ENCODE measurements around the gene LTBP2. TPM values are rescaled to one million over a fixed set of nuclear protein-coding genes. Genes with fewer than 3 reads are reported as not detected.

The LTBP2 gene
- total and polyA plus RNA-seq, 2 of the 8 experiments (the other 6 are each of a cell fraction or from before 2014, with no cell fraction given), result 0.48 to 0.89 TPM

GRCh38 chr14:74558655-74559054, 53.4 kb downstream of the LTBP2 start:
- no peak overlapping the region for H4K5ac ChIP-seq (ENCODE audit: insufficient read length, low read depth, low read length)
- H2BK12ac ChIP-seq (ENCODE audit: low read depth, low read length), result no peak overlapping the region
- no peak overlapping the region for H3K14ac ChIP-seq (ENCODE audit: insufficient read length)
- H3K9me3 ChIP-seq (ENCODE audit: insufficient read depth in 2 of 2, low read depth in 1 of 2, low read length in 1 of 2), result no peaks in the 10 kb centered on the region
- no peak overlapping the region for H4K8ac ChIP-seq (ENCODE audit: extremely low read depth, insufficient read depth, low read length)
- no peak overlapping the region for H3K18ac ChIP-seq (ENCODE audit: extremely low read depth, low read length)
- H3K4me3 ChIP-seq (ENCODE audit: extremely low read depth in 1 of 4, insufficient read depth in 2 of 4, low read depth in 3 of 4, low read length in 4 of 4), result no peak overlapping the region
- FAIRE-seq (no peak), DNase-seq (ENCODE audit: low read depth in 1 of 2, low spot score in 2 of 2) (no peak)
- no peak overlapping the region for H2BK120ac ChIP-seq (replicated peaks; ENCODE audit: low read depth, low read length)
- WGBS, 2 experiments (ENCODE audit: extremely low coverage in 1 of 2, insufficient coverage in 1 of 2, insufficient read length in 1 of 2, insufficient replicate concordance in 2 of 2, low coverage in 1 of 2, low lambda C conversion rate in 2 of 2, missing lambda C conversion rate in 1 of 2), result 85% methylated on average over 1 of the region's 1 CpG; no CpG with 5 or more reads in 1 of the 2 experiments
- H3K79me1 ChIP-seq (ENCODE audit: low read depth, low read length), result no peaks in the 10 kb centered on the region
- no peak overlapping the region for H3K9ac ChIP-seq (replicated peaks in 1 of 4; ENCODE audit: extremely low read depth in 1 of 4, low read depth in 3 of 4, low read length in 3 of 4)
- H2AK5ac ChIP-seq (ENCODE audit: low read depth, low read length), result no peak overlapping the region
- H2BK20ac ChIP-seq (ENCODE audit: low read length), result no peak overlapping the region
- H3K56ac ChIP-seq (replicated peaks; ENCODE audit: insufficient read length, low read depth, low read length), result no peak overlapping the region
- H2BK15ac ChIP-seq (ENCODE audit: low read length), result no peak overlapping the region
- no peaks in the 10 kb centered on the region for H3K27me3 ChIP-seq (replicated peaks in 1 of 4; ENCODE audit: control insufficient read depth in 3 of 4, extremely low read depth in 1 of 4, insufficient read depth in 3 of 4, low read length in 3 of 4)
- ChIA-PET POLR2A (ENCODE audit: partially characterized antibody) (interaction anchor here (0.6 kb wide), 1 partner anchor 707 kb away, joined by 3 read pairs; the partner anchor contains the start of gene PTGR2), CTCF (ENCODE audit: partially characterized antibody) (interaction anchor here (1.3 to 2.6 kb wide), 4 partner anchors 12 to 52 kb away, joined by 5 to 9 read pairs (median 6); no protein-coding TSS in a partner anchor)
- TF ChIP-seq POU5F1 (IDR thresholded peaks at IDR 0.05; ENCODE audit: low read depth, low read length), result no peak
- no peak overlapping the region for H3K27ac ChIP-seq (ENCODE audit: low read depth, low read length)
- H4K91ac ChIP-seq (replicated peaks; ENCODE audit: insufficient read length, low read length), result no peak overlapping the region
- H4K20me1 ChIP-seq (replicated peaks in 1 of 2; ENCODE audit: control insufficient read depth in 1 of 2, insufficient read depth in 2 of 2, low read length in 2 of 2), result no peaks in the 10 kb centered on the region
- H3K23ac ChIP-seq (ENCODE audit: insufficient read length), result no peak overlapping the region
- no peak overlapping the region for H3K4ac ChIP-seq (replicated peaks; ENCODE audit: insufficient read length, low read depth, low read length)
- no peaks in the 10 kb centered on the region for H3K36me3 ChIP-seq (ENCODE audit: control insufficient read depth in 2 of 4, insufficient read depth in 4 of 4, low read length in 3 of 4)
- peaks cover 0 to 5% (median 1%) of the 10 kb centered on the region in 4 experiments; a peak in 4 of 7 replicates for H3K4me1 ChIP-seq (replicated peaks in 1 of 4; ENCODE audit: control insufficient read depth in 3 of 4, insufficient read depth in 4 of 4, low read length in 3 of 4)
- peaks cover 2% of the 10 kb centered on the region; the same call in 1 of the 2 replicates for H3K23me2 ChIP-seq (ENCODE audit: low read depth, low read length)
- no peak overlapping the region for H3K4me2 ChIP-seq (ENCODE audit: insufficient read depth in 1 of 2, low read depth in 2 of 2, low read length in 2 of 2)
- no peak overlapping the region for H2BK5ac ChIP-seq (ENCODE audit: low read depth, low read length)
- no peaks in the 10 kb centered on the region for H3K79me2 ChIP-seq (ENCODE audit: control insufficient read depth in 1 of 2, insufficient read depth in 2 of 2, low read length in 2 of 2)
- H2AFZ ChIP-seq (ENCODE audit: low read length), result no peak overlapping the region

Data from H1 (cell line).